Measurements from ENCODE around the gene PRKAR1B.

DNA sequence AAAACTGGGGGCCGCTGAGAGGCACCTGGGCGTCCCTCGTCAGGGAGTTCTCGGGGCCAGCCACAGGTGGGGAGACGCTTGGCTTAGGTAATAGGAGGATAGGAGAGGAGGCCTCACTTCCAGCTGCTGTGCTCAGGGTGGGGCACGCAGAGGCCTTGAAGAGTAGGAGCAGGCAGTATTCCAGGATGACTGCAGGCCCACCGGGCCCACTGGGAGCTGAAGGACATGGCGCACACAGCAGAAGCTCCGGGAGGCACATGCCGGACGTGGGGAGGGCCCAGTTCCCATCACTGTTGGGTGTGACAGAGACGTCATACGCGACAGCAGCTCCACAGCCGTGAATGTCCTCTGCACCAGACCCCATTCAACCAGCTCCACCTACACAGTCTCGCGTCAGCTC is 185.4 kb downstream of the PRKAR1B start:
- TF ChIP-seq ZNF274 (IDR thresholded peaks at IDR 0.05; ENCODE audit: low read depth, low read length) (no peak), POLR2AphosphoS5 (IDR thresholded peaks at IDR 0.05; ENCODE audit: low read depth, low read length) (no peak)

All from HCT116 (cell line).